A549 (cell line): ENCODE results near the gene DNAH17.

Experiments used
- CEBPB ChIP-seq, 2 experiments: fragments of >200 bp in 1 of 2; sonication (Bioruptor Twin) in 1 of 2; formaldehyde crosslinking in 1 of 2; IDR thresholded peaks; 2 replicates each; pipeline ENCODE4 v1.6.1; 2012 to 2016
- CHD2 ChIP-seq: fragments of 150-350 bp; IDR thresholded peaks from 2 replicates; pipeline ENCODE4 v1.6.1; 2014; ENCODE audit warnings: low read length; ENCODE audit not compliant: partially characterized antibody
- EP300 ChIP-seq, 2 experiments: fragments of >200 bp; sonication (Bioruptor Twin); formaldehyde crosslinking; IDR thresholded peaks; 2 replicates in 1 of 2; 3 replicates in 1 of 2; pipeline ENCODE4 v1.6.1; 2016 to 2017
- HDAC2 ChIP-seq: fragments of 200-600 bp; sonication (generic); IDR thresholded peaks from 2 replicates; pipeline ENCODE4 v1.6.1; 2016
- MAFK ChIP-seq: fragments of 450-650 bp; IDR thresholded peaks from 2 replicates; pipeline ENCODE4 v1.6.1; 2014; ENCODE audit not compliant: partially characterized antibody
- TF ChIP-seq, protein P1 (sequence below): fragments of >200 bp; sonication (Bioruptor Twin); formaldehyde crosslinking; IDR thresholded peaks from 3 replicates; pipeline ENCODE4 v1.5.1; 2016
- TF ChIP-seq, protein P2 (sequence below): fragments of 200-600 bp; sonication (generic); IDR thresholded peaks from 2 replicates; pipeline ENCODE4 v1.6.1; 2016; ENCODE audit warnings: antibody characterized with exemption, mild to moderate bottlenecking, moderate library complexity
- TF ChIP-seq, protein P3 (sequence below): fragments of 450-650 bp; IDR thresholded peaks from 2 replicates; pipeline ENCODE4 v1.6.1; 2014; ENCODE audit warnings: antibody characterized with exemption

DNA sequence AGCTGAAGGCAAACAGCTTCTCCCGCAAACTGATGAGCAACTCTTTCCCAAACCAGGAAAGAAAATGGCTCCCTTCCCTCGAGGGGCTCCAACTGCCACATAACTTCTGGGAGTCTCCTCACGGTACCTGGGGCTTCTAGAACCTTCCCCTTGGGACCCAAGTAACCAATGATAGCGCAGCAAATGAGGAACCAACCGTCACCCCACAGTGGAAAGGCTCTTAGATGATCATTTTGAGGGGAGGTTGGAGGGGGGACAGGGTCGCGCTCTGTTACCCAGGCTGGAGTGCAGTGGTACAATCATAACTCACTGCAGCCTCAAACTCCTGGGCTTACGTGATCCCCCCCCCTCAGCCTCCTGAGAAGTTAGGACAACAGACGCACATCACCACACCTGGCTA, at the start of gene DNAH17:
- TF ChIP-seq, protein P1, sequence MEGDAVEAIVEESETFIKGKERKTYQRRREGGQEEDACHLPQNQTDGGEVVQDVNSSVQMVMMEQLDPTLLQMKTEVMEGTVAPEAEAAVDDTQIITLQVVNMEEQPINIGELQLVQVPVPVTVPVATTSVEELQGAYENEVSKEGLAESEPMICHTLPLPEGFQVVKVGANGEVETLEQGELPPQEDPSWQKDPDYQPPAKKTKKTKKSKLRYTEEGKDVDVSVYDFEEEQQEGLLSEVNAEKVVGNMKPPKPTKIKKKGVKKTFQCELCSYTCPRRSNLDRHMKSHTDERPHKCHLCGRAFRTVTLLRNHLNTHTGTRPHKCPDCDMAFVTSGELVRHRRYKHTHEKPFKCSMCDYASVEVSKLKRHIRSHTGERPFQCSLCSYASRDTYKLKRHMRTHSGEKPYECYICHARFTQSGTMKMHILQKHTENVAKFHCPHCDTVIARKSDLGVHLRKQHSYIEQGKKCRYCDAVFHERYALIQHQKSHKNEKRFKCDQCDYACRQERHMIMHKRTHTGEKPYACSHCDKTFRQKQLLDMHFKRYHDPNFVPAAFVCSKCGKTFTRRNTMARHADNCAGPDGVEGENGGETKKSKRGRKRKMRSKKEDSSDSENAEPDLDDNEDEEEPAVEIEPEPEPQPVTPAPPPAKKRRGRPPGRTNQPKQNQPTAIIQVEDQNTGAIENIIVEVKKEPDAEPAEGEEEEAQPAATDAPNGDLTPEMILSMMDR: no peak
- TF ChIP-seq MAFK (no peak), CEBPB (IDR thresholded peaks at IDR 0.05) (no peak), EP300 (IDR thresholded peaks at IDR 0.05) (no peak), CHD2 (no peak), HDAC2 (no peak)
- TF ChIP-seq, protein P2, sequence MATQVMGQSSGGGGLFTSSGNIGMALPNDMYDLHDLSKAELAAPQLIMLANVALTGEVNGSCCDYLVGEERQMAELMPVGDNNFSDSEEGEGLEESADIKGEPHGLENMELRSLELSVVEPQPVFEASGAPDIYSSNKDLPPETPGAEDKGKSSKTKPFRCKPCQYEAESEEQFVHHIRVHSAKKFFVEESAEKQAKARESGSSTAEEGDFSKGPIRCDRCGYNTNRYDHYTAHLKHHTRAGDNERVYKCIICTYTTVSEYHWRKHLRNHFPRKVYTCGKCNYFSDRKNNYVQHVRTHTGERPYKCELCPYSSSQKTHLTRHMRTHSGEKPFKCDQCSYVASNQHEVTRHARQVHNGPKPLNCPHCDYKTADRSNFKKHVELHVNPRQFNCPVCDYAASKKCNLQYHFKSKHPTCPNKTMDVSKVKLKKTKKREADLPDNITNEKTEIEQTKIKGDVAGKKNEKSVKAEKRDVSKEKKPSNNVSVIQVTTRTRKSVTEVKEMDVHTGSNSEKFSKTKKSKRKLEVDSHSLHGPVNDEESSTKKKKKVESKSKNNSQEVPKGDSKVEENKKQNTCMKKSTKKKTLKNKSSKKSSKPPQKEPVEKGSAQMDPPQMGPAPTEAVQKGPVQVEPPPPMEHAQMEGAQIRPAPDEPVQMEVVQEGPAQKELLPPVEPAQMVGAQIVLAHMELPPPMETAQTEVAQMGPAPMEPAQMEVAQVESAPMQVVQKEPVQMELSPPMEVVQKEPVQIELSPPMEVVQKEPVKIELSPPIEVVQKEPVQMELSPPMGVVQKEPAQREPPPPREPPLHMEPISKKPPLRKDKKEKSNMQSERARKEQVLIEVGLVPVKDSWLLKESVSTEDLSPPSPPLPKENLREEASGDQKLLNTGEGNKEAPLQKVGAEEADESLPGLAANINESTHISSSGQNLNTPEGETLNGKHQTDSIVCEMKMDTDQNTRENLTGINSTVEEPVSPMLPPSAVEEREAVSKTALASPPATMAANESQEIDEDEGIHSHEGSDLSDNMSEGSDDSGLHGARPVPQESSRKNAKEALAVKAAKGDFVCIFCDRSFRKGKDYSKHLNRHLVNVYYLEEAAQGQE: no peak
- TF ChIP-seq, protein P3, sequence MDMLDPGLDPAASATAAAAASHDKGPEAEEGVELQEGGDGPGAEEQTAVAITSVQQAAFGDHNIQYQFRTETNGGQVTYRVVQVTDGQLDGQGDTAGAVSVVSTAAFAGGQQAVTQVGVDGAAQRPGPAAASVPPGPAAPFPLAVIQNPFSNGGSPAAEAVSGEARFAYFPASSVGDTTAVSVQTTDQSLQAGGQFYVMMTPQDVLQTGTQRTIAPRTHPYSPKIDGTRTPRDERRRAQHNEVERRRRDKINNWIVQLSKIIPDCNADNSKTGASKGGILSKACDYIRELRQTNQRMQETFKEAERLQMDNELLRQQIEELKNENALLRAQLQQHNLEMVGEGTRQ: no peak
